Hepatocyte (in vitro differentiated cells): ENCODE measurements around the gene MGME1. TPM values are rescaled to one million over a fixed set of nuclear protein-coding genes. Genes with fewer than 3 reads are reported as not detected.

Experiments used
- DNase-seq: peaks from one replicate; pipeline ENCODE4 v3.0.0-alpha.2; 2016; ENCODE audit warnings: low spot score
- H2AFZ ChIP-seq: fragments of 200-600 bp; sonication (generic); 2 replicates; pipeline ENCODE4 v1.6.0; 2016; ENCODE audit warnings: antibody characterized with exemption, mild to moderate bottlenecking
- H3K27ac ChIP-seq: fragments of 200-600 bp; sonication (generic); 2 replicates; pipeline ENCODE4 v1.5.1; 2016; ENCODE audit warnings: mild to moderate bottlenecking
- H3K27me3 ChIP-seq: fragments of 200-600 bp; sonication (generic); 2 replicates; pipeline ENCODE4 v1.6.1; 2016
- H3K36me3 ChIP-seq: fragments of 200-600 bp; sonication (generic); replicated peaks from 2 replicates; pipeline ENCODE4 v1.5.1; 2016; ENCODE audit warnings: low read depth; ENCODE audit not compliant: insufficient read depth
- H3K4me1 ChIP-seq: fragments of 200-600 bp; sonication (generic); 2 replicates; pipeline ENCODE4 v1.5.1; 2016; ENCODE audit warnings: mild to moderate bottlenecking, moderate library complexity; ENCODE audit not compliant: insufficient read depth
- H3K4me2 ChIP-seq: fragments of 200-600 bp; sonication (generic); 2 replicates; pipeline ENCODE4 v1.6.0; 2016
- H3K4me3 ChIP-seq: fragments of 200-600 bp; sonication (generic); 2 replicates; pipeline ENCODE4 v1.5.1; 2016; ENCODE audit warnings: mild to moderate bottlenecking
- H3K79me2 ChIP-seq: fragments of 200-600 bp; sonication (generic); 2 replicates; pipeline ENCODE4 v1.6.0; 2017; ENCODE audit warnings: mild to moderate bottlenecking
- H3K9me2 ChIP-seq: fragments of 200-600 bp; sonication (generic); replicated peaks from 2 replicates; pipeline ENCODE4 v1.6.0; 2017; ENCODE audit warnings: mild to moderate bottlenecking; ENCODE audit not compliant: insufficient read depth
- H3K9me3 ChIP-seq: fragments of 200-600 bp; sonication (generic); 2 replicates; pipeline ENCODE4 v1.5.1; 2016; ENCODE audit warnings: low read depth, mild to moderate bottlenecking
- H4K20me1 ChIP-seq: fragments of 200-600 bp; sonication (generic); 2 replicates; pipeline ENCODE4 v1.6.0; 2016; ENCODE audit warnings: mild to moderate bottlenecking; ENCODE audit not compliant: insufficient read depth, poor library complexity, severe bottlenecking
- EZH2 ChIP-seq: fragments of 200-600 bp; sonication (generic); IDR thresholded peaks from 2 replicates; pipeline ENCODE4 v1.6.1; 2016; ENCODE audit warnings: antibody characterized with exemption, mild to moderate bottlenecking, borderline replicate concordance
- EZH2phosphoT487 ChIP-seq: fragments of 200-600 bp; sonication (generic); IDR thresholded peaks from one replicate; pipeline ENCODE4 v1.6.1; 2018; ENCODE audit warnings: antibody characterized with exemption, mild to moderate bottlenecking, low read depth, moderate library complexity; ENCODE audit not compliant: unreplicated experiment, severe bottlenecking
- WGBS: methylation state at CpG from one replicate; pipeline ENCODE4 v1.1.6; 2016; ENCODE audit warnings: low lambda C conversion rate; ENCODE audit errors: missing lambda C conversion rate; 5-methylcytosine and 5-hydroxymethylcytosine counted together
- polyA plus RNA-seq: library from polyadenylated mRNA; unstranded; fragments of >200 nt; fragmentation: Nextera tagmentation; extraction: Ambion mirVana; gene quantifications from 2 replicates; pipeline ENCODE4 v1.2.1, GENCODE V29; 2016
- total RNA-seq: library from RNA; depleted of rRNA; stranded (reverse); fragments of >200 nt; gene quantifications from 2 replicates; pipeline ENCODE4 v1.2.3, GENCODE V29; 2014
- TF ChIP-seq, protein P1 (sequence below): fragments of 200-600 bp; sonication (generic); IDR thresholded peaks from 2 replicates; pipeline ENCODE4 v1.5.1; 2016; ENCODE audit warnings: antibody characterized with exemption, mild to moderate bottlenecking; ENCODE audit not compliant: poor library complexity

MGME1 gene
- total and polyA plus RNA-seq, 2 experiments from 2014 or later: 15.7 to 17.9 TPM

DNA sequence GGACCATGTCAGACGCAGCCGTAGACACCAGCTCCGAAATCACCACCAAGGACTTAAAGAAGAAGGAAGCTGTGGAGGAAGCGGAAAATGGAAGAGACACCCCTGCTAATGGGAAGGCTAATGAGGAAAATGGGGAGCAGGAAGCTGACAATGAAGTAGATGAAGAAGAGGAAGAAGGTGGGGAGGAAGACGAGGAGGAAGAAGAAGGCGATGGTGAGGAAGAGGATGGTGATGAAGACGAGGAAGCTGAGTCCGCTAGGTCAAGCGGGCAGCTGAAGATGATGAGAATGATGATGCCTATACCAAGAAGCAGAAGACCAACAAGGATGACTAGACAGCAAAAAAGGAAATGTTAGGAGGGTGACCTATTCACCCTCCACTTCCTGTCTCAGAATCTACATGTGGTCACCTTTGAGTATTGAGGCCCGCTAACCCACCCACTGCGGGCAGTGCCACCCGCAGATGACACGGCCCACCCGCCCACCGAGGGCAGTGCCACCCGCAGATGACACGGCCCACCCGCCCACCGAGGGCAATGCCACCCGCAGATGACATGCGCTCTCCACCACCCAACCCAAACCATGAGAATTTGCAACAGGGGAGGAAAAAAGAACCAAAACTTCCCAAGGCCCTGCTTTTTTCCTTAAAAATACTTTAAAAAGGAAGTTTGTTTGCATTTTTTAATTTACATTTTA is 43.3 kb downstream of the MGME1 start:
- Histone ChIP-seq H3K27me3 (no peaks in the 10 kb centered on the region), H3K36me3 (no peaks in the 10 kb centered on the region), H3K27ac (no peak overlapping the region), H3K4me2 (no peak overlapping the region), H3K9me2 (no peaks in the 10 kb centered on the region), H4K20me1 (no peaks in the 10 kb centered on the region), H3K4me1 (peaks cover 16% of the 10 kb centered on the region), H3K4me3 (no peak overlapping the region), H3K9me3 (no peaks in the 10 kb centered on the region), H3K79me2 (no peaks in the 10 kb centered on the region), H2AFZ (no peak overlapping the region)
- DNase-seq: no peak
- TF ChIP-seq EZH2 (no peak), EZH2phosphoT487 (no peak)
- TF ChIP-seq, protein P1, sequence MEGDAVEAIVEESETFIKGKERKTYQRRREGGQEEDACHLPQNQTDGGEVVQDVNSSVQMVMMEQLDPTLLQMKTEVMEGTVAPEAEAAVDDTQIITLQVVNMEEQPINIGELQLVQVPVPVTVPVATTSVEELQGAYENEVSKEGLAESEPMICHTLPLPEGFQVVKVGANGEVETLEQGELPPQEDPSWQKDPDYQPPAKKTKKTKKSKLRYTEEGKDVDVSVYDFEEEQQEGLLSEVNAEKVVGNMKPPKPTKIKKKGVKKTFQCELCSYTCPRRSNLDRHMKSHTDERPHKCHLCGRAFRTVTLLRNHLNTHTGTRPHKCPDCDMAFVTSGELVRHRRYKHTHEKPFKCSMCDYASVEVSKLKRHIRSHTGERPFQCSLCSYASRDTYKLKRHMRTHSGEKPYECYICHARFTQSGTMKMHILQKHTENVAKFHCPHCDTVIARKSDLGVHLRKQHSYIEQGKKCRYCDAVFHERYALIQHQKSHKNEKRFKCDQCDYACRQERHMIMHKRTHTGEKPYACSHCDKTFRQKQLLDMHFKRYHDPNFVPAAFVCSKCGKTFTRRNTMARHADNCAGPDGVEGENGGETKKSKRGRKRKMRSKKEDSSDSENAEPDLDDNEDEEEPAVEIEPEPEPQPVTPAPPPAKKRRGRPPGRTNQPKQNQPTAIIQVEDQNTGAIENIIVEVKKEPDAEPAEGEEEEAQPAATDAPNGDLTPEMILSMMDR: no peak
- WGBS: 97% methylated on average over 19 of the region's 21 CpGs

- no peaks in the 10 kb centered on the region for H3K27me3 ChIP-seq
- H3K27ac ChIP-seq: no peak overlapping the region
- no peaks in the 10 kb centered on the region for H3K79me2 ChIP-seq
- H3K4me1 ChIP-seq: peaks cover 8% of the 10 kb centered on the region
- 97% methylated on average over 2 of the region's 2 CpGs for WGBS
- no peaks in the 10 kb centered on the region for H3K9me3 ChIP-seq
- H4K20me1 ChIP-seq: no peaks in the 10 kb centered on the region
- no peak overlapping the region for H2AFZ ChIP-seq
- no peak for DNase-seq
- TF ChIP-seq, protein P1: no peak
- TF ChIP-seq EZH2 (no peak), EZH2phosphoT487 (no peak)
- no peaks in the 10 kb centered on the region for H3K36me3 ChIP-seq
- no peak overlapping the region for H3K4me2 ChIP-seq
- H3K9me2 ChIP-seq: no peaks in the 10 kb centered on the region
- no peak overlapping the region for H3K4me3 ChIP-seq
Observed at GRCh38 chr20:18012901-18013300, 44.1 kb downstream of the MGME1 start.

DNA sequence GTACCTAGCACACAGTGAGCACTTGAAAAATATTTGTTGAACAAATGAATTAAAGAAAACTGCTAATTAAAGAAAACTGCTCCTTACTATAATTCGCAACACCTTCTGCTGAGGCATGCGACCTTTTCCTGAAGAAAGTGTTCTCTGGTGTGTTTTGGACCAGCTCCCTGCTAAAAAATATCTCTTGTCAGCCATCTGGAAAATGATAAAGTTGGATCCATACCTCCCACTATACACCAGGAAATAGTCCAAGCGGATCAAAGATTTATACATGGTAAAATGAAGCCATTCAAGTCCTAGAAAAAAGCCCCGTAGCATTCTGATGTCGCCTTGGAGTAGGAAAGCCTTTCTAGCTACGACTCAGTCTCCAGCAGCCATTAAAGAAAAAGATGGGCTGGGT is 45.6 kb downstream of the MGME1 start:
- Histone ChIP-seq H3K79me2 (no peaks in the 10 kb centered on the region), H3K9me3 (no peaks in the 10 kb centered on the region), H3K36me3 (no peaks in the 10 kb centered on the region), H3K4me3 (no peak overlapping the region), H3K4me2 (no peak overlapping the region), H3K27ac (no peak overlapping the region), H3K27me3 (no peaks in the 10 kb centered on the region), H4K20me1 (no peaks in the 10 kb centered on the region), H2AFZ (no peak overlapping the region), H3K4me1 (no peaks in the 10 kb centered on the region), H3K9me2 (no peaks in the 10 kb centered on the region)
- 94% methylated on average over 6 of the region's 6 CpGs for WGBS
- TF ChIP-seq, protein P1: no peak
- DNase-seq: no peak
